Fibroblast of pulmonary artery (primary cell): ENCODE measurements around the gene SLC12A3.
A peak's percentile ranks its signal among the peaks of the same experiment; 100 is the strongest.

Experiments
- DNase-seq: peaks from one replicate; pipeline ENCODE4 v3.0.0-alpha.2; 2010; ENCODE audit warnings: low read depth
- H3K4me3 ChIP-seq: replicated peaks from 2 replicates; pipeline ENCODE4 v1.5.1; 2011; ENCODE audit warnings: low read depth, mild to moderate bottlenecking, control low read depth, low read length, moderate library complexity
- CTCF ChIP-seq: IDR thresholded peaks from 2 replicates; pipeline ENCODE4 v1.5.1; 2011; ENCODE audit warnings: mild to moderate bottlenecking, control low read depth, low read length, inconsistent platforms; ENCODE audit errors: missing control alignments

SLC12A3 gene

GRCh38 chr16:56910654-56911539, 45.9 kb downstream of the SLC12A3 start:
- TF ChIP-seq CTCF = no peak
- DNase-seq = peak; percentile 96
- H3K4me3 ChIP-seq = no peak overlapping the region

DNA sequence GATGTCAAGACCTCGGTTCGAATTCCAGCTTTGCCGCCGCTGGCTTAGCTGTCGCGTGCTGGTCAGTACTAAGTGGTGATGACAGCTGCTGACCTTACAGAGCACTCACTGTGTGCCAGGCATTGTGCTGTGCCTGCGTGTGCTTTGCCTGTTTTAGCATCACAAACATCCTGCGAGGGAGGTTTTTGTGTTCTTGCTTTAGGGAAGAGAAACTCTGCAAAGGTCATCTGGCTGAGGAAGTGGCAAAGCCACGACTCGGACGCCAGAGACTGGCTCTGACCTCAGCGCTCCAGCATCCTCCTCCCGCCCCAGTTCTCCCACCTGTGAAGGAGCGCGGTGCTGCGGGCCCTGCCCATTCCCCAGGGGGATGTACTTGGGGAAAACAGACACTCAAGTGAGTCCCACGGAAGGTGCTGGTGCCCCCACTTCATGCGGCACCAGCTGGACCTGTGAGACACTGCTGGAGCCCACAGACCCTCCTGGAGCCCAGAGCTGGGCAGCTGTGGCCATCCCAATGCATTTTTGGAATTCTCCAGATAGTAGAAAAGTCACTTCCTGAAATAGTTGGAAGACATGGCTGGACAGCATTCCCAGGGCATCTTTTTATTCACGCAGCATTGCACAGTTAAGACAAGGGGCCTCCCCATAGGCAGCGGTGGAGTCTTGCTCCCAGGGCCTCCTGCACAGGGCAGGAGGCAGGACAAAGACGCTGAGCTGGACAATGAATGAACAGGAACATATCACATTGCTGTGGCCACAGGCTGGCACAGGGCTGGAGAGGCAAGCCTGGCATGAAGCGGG, 47.0 kb downstream of the SLC12A3 start:
- H3K4me3 ChIP-seq = no peak overlapping the region
- peak; percentile 84 for DNase-seq
- no peak for TF ChIP-seq CTCF

DNA sequence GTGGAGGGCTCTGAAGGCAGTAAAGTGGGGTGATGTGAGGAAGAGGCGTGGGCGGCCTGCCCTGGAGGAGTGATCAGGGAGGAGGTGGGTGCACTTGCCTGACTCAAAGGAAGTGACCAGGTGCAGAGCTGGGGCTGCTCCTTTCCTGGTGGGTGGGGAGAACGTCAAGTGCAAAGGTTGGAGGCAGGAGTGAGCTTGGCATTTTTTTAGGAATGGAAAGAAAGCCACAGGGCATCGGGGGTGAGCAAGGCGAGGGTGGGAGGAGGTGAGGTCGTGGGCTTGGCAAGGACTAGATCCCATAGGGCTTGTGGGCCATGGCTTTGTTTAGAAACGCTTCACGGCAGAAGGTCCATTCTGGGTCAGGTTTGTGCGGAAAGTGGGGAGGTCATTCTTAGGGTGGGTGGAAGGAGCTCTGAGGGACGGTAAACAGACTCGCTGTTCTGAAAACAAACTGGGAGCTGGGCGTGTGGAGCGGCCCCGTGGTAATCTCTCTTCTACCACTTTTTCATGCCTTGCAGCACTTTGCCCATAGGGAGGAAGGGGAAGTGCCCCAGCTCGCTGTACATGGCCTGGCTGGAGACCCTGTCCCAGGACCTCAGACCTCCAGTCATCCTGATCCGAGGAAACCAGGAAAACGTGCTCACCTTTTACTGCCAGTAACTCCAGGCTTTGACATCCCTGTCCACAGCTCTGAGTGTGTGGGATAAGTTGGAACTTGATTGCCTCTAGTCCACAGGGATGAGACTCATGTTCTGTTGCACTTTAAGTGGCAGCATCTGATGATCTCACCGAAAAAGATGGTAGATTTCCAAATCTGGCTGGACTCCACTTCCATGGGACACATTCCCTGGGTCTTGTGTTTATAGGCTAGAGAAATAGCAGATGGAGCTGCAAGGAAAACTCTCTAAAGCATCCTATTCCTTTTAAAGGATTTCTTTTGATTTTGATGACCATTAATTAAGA, 48.0 kb downstream of the SLC12A3 start:
- no peak overlapping the region for H3K4me3 ChIP-seq
- peak; percentile 67 for DNase-seq
- TF ChIP-seq CTCF = no peak

GRCh38 chr16:56914896-56915295, 49.9 kb downstream of the SLC12A3 start:
- no peak for TF ChIP-seq CTCF
- DNase-seq = no peak

GRCh38 chr16:56915336-56916119, 50.5 kb downstream of the SLC12A3 start:
- DNase-seq = peak; percentile 57
- no peak for TF ChIP-seq CTCF
- H3K4me3 ChIP-seq = no peak overlapping the region

More at GRCh38 chr16:56914896-56915295, 49.9 kb downstream of the SLC12A3 start:
- H3K4me3 ChIP-seq = no peak overlapping the region
